Ovary (tissue), 9 donors: Measurements from ENCODE around the gene FRMD4A. TPM values are rescaled to one million over a fixed set of nuclear protein-coding genes. Genes with fewer than 3 reads are reported as not detected.
A peak's percentile ranks its signal among the peaks of the same experiment; 100 is the strongest.

Source experiments
- DNase-seq, 5 donors: peaks; one replicate each; pipeline ENCODE4 v3.0.0-alpha.2; 2019 to 2020
- H3K27ac ChIP-seq, 2 donors: fragments of 200-600 bp; one replicate each; pipeline versions ENCODE4 v1.5.1 to v1.8.0; 2019 to 2022
- H3K27me3 ChIP-seq: fragments of 200-600 bp; one replicate; pipeline ENCODE4 v1.8.0; 2022
- H3K36me3 ChIP-seq: fragments of 200-600 bp; sonication (generic); one replicate; pipeline ENCODE4 v1.5.1; 2019
- H3K4me1 ChIP-seq: one replicate; pipeline ENCODE4 v1.8.1; 2013; ENCODE audit warnings: mild to moderate bottlenecking, moderate library complexity; ENCODE audit not compliant: insufficient read depth
- H3K4me3 ChIP-seq: fragments of 200-600 bp; sonication (generic); one replicate; pipeline ENCODE4 v1.5.1; 2017
- H3K9me3 ChIP-seq, 2 donors: fragments of 200-600 bp in 1 of 2; sonication (generic) in 1 of 2; one replicate each; pipeline versions ENCODE4 v1.5.1 to v1.8.1; 2013 to 2019; ENCODE audit warnings: mild to moderate bottlenecking in 1 of 2, moderate library complexity in 1 of 2
- CTCF ChIP-seq, 3 donors: fragments of 450-650 bp in 2 of 3; fragments of 200-600 bp in 1 of 3; IDR thresholded peaks; one replicate each; pipeline versions ENCODE4 v1.5.1 to v1.8.0; 2016 to 2022; ENCODE audit warnings: antibody characterized with exemption in 3 of 3, mild to moderate bottlenecking in 1 of 3
- EP300 ChIP-seq: sonication (generic); formaldehyde crosslinking; IDR thresholded peaks from one replicate; pipeline ENCODE4 v1.6.1; 2017; ENCODE audit warnings: antibody characterized with exemption
- POLR2A ChIP-seq: fragments of 450-650 bp; IDR thresholded peaks from one replicate; pipeline ENCODE4 v1.6.1; 2017; ENCODE audit warnings: antibody characterized with exemption, mild to moderate bottlenecking, moderate library complexity
- WGBS, 3 donors: extraction: QIAGEN DNeasy Blood & Tissue Kit in 1 of 3; methylation state at CpG; one replicate each; pipeline versions ENCODE4 v1.1.5 to v1.1.7; 2013 to 2017; 5-methylcytosine and 5-hydroxymethylcytosine counted together
- intact Hi-C, 4 donors: fragments of 100-400 bp; cut with DNase I; formaldehyde crosslinking; loops; one replicate each; pipeline versions ENCODE4 v1.11.0 to v1.15.1; 2022 to 2023
- polyA plus RNA-seq, 2 donors: library from polyadenylated mRNA; stranded (reverse); fragments of 200-250 nt in 1 of 2; fragments of 350-450 nt in 1 of 2; fragmentation: Illumina TruSeq in 1 of 2; extraction: RNeasy Lipid Tissue Mini Kit (QIAGEN cat#74804) in 1 of 2; gene quantifications; one replicate each; pipeline ENCODE4 v1.2.3, GENCODE V29; 2013 to 2014
- total RNA-seq, 7 donors: library from RNA; depleted of rRNA in 2 of 7; stranded (reverse); fragments of >200 nt in 2 of 7; fragmentation: NEBNext Ultra II Directional in 3 of 7; extraction: Animal tissue kit (Norgen Biotek cat#: 25700) in 3 of 7; gene quantifications; one replicate each; pipeline versions ENCODE4 v1.1.0 to v1.2.4, GENCODE V29; 2016 to 2023
- donor health status: DM: no; HTN: no; CAD: no; lungs with moderate emphysema.
- donor health status: DM: no; HTN: no; CAD: no.
- donor health status: Bipolar disorder and iron deficiency.
- donor health status: DM: yes; HTN: yes; CAD: no.
- donor health status: DM: no; HTN: no; CAD: no.
- donor health status: DM: yes; HTN: yes; CAD: no.

The FRMD4A gene
- total and polyA plus RNA-seq, 9 donors: 5.5 to 24.7 (median 11.3) TPM

GRCh38 chr10:13722747-13723653, 607.7 kb downstream of the FRMD4A start:
- peaks cover 15% of the 10 kb centered on the region for H3K4me1 ChIP-seq
- intact Hi-C loops: no loop called here
- WGBS, 3 donors: 95 to 98% (median 98%) methylated on average over 4 of the region's 4 CpGs
- H3K9me3 ChIP-seq: no peaks in the 10 kb centered on the region
- DNase-seq: no peak
- no peaks in the 10 kb centered on the region for H3K27me3 ChIP-seq
- no peak for TF ChIP-seq EP300
- H3K27ac ChIP-seq: no peak overlapping the region
- no peak overlapping the region for H3K4me3 ChIP-seq
- no peaks in the 10 kb centered on the region for H3K36me3 ChIP-seq

- Histone ChIP-seq H3K27ac (no peak overlapping the region), H3K9me3 (no peaks in the 10 kb centered on the region), H3K36me3 (no peaks in the 10 kb centered on the region), H3K4me1 (peaks cover 12% of the 10 kb centered on the region), H3K27me3 (no peaks in the 10 kb centered on the region), H3K4me3 (no peak overlapping the region)
- no peak for TF ChIP-seq POLR2A
- TF ChIP-seq EP300: no peak
- no peak for TF ChIP-seq CTCF (IDR thresholded peaks at IDR 0.05)
- 92 to 96% (median 95%) methylated on average over 7 of the region's 7 CpGs for WGBS, 3 donors
- no peak for DNase-seq
- intact Hi-C loops: no loop called here
Measured at GRCh38 chr10:13721486-13721885, 609.2 kb downstream of the FRMD4A start.

GRCh38 chr10:13720699-13721098, 610.0 kb downstream of the FRMD4A start:
- Histone ChIP-seq H3K27me3 (no peaks in the 10 kb centered on the region), H3K27ac (no peak overlapping the region), H3K4me1 (peaks cover 10% of the 10 kb centered on the region), H3K9me3 (no peaks in the 10 kb centered on the region), H3K4me3 (no peak overlapping the region), H3K36me3 (no peaks in the 10 kb centered on the region)
- DNase-seq: no peak
- 79 to 82% (median 81%) methylated on average over 4 of the region's 4 CpGs for WGBS, 3 donors
- no peak for TF ChIP-seq POLR2A
- no peak for TF ChIP-seq EP300
- TF ChIP-seq CTCF (IDR thresholded peaks at IDR 0.05): no peak
- intact Hi-C loops: no loop called here

- peaks cover 7% of the 10 kb centered on the region for H3K4me1 ChIP-seq
- no peak overlapping the region for H3K27ac ChIP-seq
- H3K9me3 ChIP-seq: no peaks in the 10 kb centered on the region
- TF ChIP-seq POLR2A (no peak), CTCF (IDR thresholded peaks at IDR 0.05) (no peak), EP300 (no peak)
- DNase-seq: no peak
- H3K27me3 ChIP-seq: no peaks in the 10 kb centered on the region
- 61 to 68% (median 63%) methylated on average over 5 of the region's 5 CpGs for WGBS, 3 donors
- H3K36me3 ChIP-seq: no peaks in the 10 kb centered on the region
- intact Hi-C loops: loop anchor here in 1 of 4 donors (10.0 kb wide), 1 partner anchor 55 kb away; no protein-coding TSS in a partner anchor
- H3K4me3 ChIP-seq: no peak overlapping the region
Measured at GRCh38 chr10:13719425-13719824, 611.3 kb downstream of the FRMD4A start.

GRCh38 chr10:13718820-13719219, 611.9 kb downstream of the FRMD4A start:
- Histone ChIP-seq H3K27me3 (no peaks in the 10 kb centered on the region), H3K27ac (peak overlapping the region in 1 of 2 donors; percentile 52), H3K4me3 (no peak overlapping the region), H3K4me1 (peaks cover 5% of the 10 kb centered on the region), H3K9me3 (no peaks in the 10 kb centered on the region), H3K36me3 (no peaks in the 10 kb centered on the region)
- 67 to 72% (median 69%) methylated on average over 4 of the region's 4 CpGs for WGBS, 3 donors
- DNase-seq: no peak
- TF ChIP-seq POLR2A (no peak), EP300 (no peak), CTCF (IDR thresholded peaks at IDR 0.05) (no peak)
- intact Hi-C loops: loop anchor here in 1 of 4 donors (10.0 kb wide), 1 partner anchor 56 kb away; no protein-coding TSS in a partner anchor
